Transverse colon (tissue), 3 donors: ENCODE data around the gene GPR78.

Experiments
- EP300 ChIP-seq: sonication (generic); formaldehyde crosslinking; IDR thresholded peaks from one replicate; pipeline ENCODE4 v1.6.1; 2017; ENCODE audit warnings: antibody characterized with exemption, low read depth
- POLR2A ChIP-seq: fragments of 450-650 bp; IDR thresholded peaks from one replicate; pipeline ENCODE4 v1.6.1; 2016; ENCODE audit warnings: antibody characterized with exemption, mild to moderate bottlenecking, moderate library complexity
- TF ChIP-seq, protein P1 (sequence below), 5 experiments: fragments of 200-600 bp in 3 of 5; fragments of 450-650 bp in 2 of 5; sonication (generic) in 3 of 5; IDR thresholded peaks; 1 replicate in 2 of 5; 2 replicates in 3 of 5; pipeline ENCODE4 v1.5.1; 2016 to 2017; ENCODE audit warnings: antibody characterized with exemption in 5 of 5, inconsistent platforms in 3 of 5, mild to moderate bottlenecking in 2 of 5, moderate library complexity in 1 of 5

DNA sequence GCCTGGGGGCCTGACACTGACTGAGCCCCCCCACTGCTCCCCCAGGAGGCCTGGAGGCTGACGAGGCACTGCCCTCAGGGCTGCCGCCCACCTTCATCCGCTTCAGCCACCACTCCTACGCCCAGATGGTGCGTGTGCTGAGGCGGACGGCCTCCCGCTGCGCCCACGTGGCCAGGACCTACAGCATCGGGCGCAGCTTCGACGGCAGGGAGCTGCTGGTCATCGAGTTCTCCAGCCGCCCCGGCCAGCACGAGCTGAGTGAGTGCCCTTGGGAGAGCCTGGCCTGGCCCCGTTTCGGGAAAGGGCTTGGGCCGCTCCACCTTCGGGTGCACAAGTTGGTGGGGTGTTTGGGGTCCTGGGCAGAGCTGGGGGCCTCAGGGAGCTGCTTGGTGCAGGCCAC lies 23.7 kb downstream of the GPR78 start:
- no peak for TF ChIP-seq EP300
- TF ChIP-seq, protein P1, sequence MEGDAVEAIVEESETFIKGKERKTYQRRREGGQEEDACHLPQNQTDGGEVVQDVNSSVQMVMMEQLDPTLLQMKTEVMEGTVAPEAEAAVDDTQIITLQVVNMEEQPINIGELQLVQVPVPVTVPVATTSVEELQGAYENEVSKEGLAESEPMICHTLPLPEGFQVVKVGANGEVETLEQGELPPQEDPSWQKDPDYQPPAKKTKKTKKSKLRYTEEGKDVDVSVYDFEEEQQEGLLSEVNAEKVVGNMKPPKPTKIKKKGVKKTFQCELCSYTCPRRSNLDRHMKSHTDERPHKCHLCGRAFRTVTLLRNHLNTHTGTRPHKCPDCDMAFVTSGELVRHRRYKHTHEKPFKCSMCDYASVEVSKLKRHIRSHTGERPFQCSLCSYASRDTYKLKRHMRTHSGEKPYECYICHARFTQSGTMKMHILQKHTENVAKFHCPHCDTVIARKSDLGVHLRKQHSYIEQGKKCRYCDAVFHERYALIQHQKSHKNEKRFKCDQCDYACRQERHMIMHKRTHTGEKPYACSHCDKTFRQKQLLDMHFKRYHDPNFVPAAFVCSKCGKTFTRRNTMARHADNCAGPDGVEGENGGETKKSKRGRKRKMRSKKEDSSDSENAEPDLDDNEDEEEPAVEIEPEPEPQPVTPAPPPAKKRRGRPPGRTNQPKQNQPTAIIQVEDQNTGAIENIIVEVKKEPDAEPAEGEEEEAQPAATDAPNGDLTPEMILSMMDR (IDR thresholded peaks at IDR 0.05), result no peak
- no peak for TF ChIP-seq POLR2A
